Measurements from ENCODE around the gene ATP9B.

The ATP9B gene

DNA sequence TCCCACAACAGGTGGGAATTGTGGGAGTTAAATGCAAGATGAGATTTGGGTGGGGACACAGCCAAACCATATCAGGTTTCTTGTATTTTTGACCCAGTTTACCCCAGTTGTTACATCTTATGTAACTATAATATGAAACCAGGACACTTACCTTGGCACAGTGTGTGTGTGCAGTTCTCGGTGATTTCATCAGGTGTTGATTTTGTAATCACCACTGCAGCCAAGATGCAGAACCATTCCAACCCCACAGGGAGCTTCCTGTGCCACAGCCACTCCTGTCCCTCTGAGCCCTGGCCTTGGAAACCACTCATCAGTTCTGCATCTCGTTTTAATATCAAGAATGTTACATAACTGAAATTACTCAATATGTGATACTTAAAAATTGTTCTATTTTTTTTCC is 31.8 kb downstream of the ATP9B start:
- Histone ChIP-seq H3K27ac (ENCODE audit: low read depth in 2 of 2, low read length in 2 of 2) (no peak overlapping the region), H3K36me3 (ENCODE audit: control insufficient read depth in 2 of 2, insufficient read depth in 2 of 2, low read length in 2 of 2) (peaks cover 4 to 5% of the 10 kb centered on the region in 2 donors), H3K4me1 (ENCODE audit: control insufficient read depth in 2 of 2, insufficient read depth in 2 of 2, low read length in 2 of 2) (no peaks in the 10 kb centered on the region), H3K4me3 (ENCODE audit: low read length in 2 of 2) (no peak overlapping the region), H3K9me3 (ENCODE audit: control insufficient read depth in 2 of 2, low read length in 2 of 2) (peaks cover 0 to 2% of the 10 kb centered on the region in 2 donors), H3K27me3 (ENCODE audit: control insufficient read depth in 2 of 2, insufficient read depth in 2 of 2, low read length in 2 of 2) (no peaks in the 10 kb centered on the region), H3K9ac (ENCODE audit: low read depth in 1 of 2, low read length in 2 of 2) (no peak overlapping the region)

- peaks cover 0 to 2% of the 10 kb centered on the region in 2 donors for H3K9me3 ChIP-seq (ENCODE audit: control insufficient read depth in 2 of 2, low read length in 2 of 2)
- no peak overlapping the region for H3K4me3 ChIP-seq (ENCODE audit: low read length in 2 of 2)
- no peaks in the 10 kb centered on the region for H3K4me1 ChIP-seq (ENCODE audit: control insufficient read depth in 2 of 2, insufficient read depth in 2 of 2, low read length in 2 of 2)
- peaks cover 3 to 4% of the 10 kb centered on the region in 2 donors for H3K36me3 ChIP-seq (ENCODE audit: control insufficient read depth in 2 of 2, insufficient read depth in 2 of 2, low read length in 2 of 2)
- H3K27me3 ChIP-seq (ENCODE audit: control insufficient read depth in 2 of 2, insufficient read depth in 2 of 2, low read length in 2 of 2): no peaks in the 10 kb centered on the region
- no peak overlapping the region for H3K27ac ChIP-seq (ENCODE audit: low read depth in 2 of 2, low read length in 2 of 2)
- no peak overlapping the region for H3K9ac ChIP-seq (ENCODE audit: low read depth in 1 of 2, low read length in 2 of 2)
Measured at GRCh38 chr18:79102886-79103285, 33.7 kb downstream of the ATP9B start.

- Histone ChIP-seq H3K9ac (ENCODE audit: low read depth in 1 of 2, low read length in 2 of 2) (no peak overlapping the region), H3K4me3 (ENCODE audit: low read length in 2 of 2) (no peak overlapping the region), H3K27ac (ENCODE audit: low read depth in 2 of 2, low read length in 2 of 2) (no peak overlapping the region), H3K36me3 (ENCODE audit: control insufficient read depth in 2 of 2, insufficient read depth in 2 of 2, low read length in 2 of 2) (no peaks in the 10 kb centered on the region), H3K4me1 (ENCODE audit: control insufficient read depth in 2 of 2, insufficient read depth in 2 of 2, low read length in 2 of 2) (peaks cover 0 to 2% of the 10 kb centered on the region in 2 donors), H3K27me3 (ENCODE audit: control insufficient read depth in 2 of 2, insufficient read depth in 2 of 2, low read length in 2 of 2) (no peaks in the 10 kb centered on the region), H3K9me3 (ENCODE audit: control insufficient read depth in 2 of 2, low read length in 2 of 2) (no peaks in the 10 kb centered on the region)
Measured at GRCh38 chr18:79104137-79104536, 34.9 kb downstream of the ATP9B start.

- H3K27me3 ChIP-seq (ENCODE audit: control insufficient read depth in 2 of 2, insufficient read depth in 2 of 2, low read length in 2 of 2): no peaks in the 10 kb centered on the region
- no peak overlapping the region for H3K4me3 ChIP-seq (ENCODE audit: low read length in 2 of 2)
- no peak overlapping the region for H3K9ac ChIP-seq (ENCODE audit: low read depth in 1 of 2, low read length in 2 of 2)
- peaks cover 0 to 2% of the 10 kb centered on the region in 2 donors for H3K4me1 ChIP-seq (ENCODE audit: control insufficient read depth in 2 of 2, insufficient read depth in 2 of 2, low read length in 2 of 2)
- H3K36me3 ChIP-seq (ENCODE audit: control insufficient read depth in 2 of 2, insufficient read depth in 2 of 2, low read length in 2 of 2): no peaks in the 10 kb centered on the region
- H3K9me3 ChIP-seq (ENCODE audit: control insufficient read depth in 2 of 2, low read length in 2 of 2): no peaks in the 10 kb centered on the region
- H3K27ac ChIP-seq (ENCODE audit: low read depth in 2 of 2, low read length in 2 of 2): no peak overlapping the region
Measured at GRCh38 chr18:79105455-79105854, 36.3 kb downstream of the ATP9B start.

- Histone ChIP-seq H3K27me3 (ENCODE audit: control insufficient read depth in 2 of 2, insufficient read depth in 2 of 2, low read length in 2 of 2) (no peaks in the 10 kb centered on the region), H3K4me1 (ENCODE audit: control insufficient read depth in 2 of 2, insufficient read depth in 2 of 2, low read length in 2 of 2) (peaks cover 0 to 2% of the 10 kb centered on the region in 2 donors), H3K27ac (ENCODE audit: low read depth in 2 of 2, low read length in 2 of 2) (no peak overlapping the region), H3K36me3 (ENCODE audit: control insufficient read depth in 2 of 2, insufficient read depth in 2 of 2, low read length in 2 of 2) (no peaks in the 10 kb centered on the region), H3K4me3 (ENCODE audit: low read length in 2 of 2) (no peak overlapping the region), H3K9ac (ENCODE audit: low read depth in 1 of 2, low read length in 2 of 2) (no peak overlapping the region), H3K9me3 (ENCODE audit: control insufficient read depth in 2 of 2, low read length in 2 of 2) (no peaks in the 10 kb centered on the region)
Measured at GRCh38 chr18:79106084-79106483, 36.9 kb downstream of the ATP9B start.

DNA sequence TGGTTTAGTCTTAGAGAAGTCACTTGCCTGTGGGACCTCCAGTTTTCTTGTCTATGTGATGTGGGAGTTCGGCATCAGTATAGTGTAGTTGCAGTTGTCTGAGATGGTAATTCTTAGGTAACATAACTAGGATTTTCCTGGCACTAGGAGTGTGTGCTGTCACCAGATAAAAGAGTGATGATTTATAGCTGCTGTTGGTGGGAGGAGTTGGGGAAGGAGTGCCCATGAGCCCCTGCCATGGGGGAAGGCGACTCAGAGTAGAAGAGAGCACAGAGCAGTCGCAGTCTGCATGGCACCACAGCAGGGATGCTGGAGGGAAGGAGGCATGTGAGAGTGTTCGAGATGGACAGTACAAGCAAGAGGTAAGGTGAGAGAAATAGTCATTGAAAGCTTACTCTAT is 38.7 kb downstream of the ATP9B start:
- Histone ChIP-seq H3K27me3 (ENCODE audit: control insufficient read depth in 2 of 2, insufficient read depth in 2 of 2, low read length in 2 of 2) (no peaks in the 10 kb centered on the region), H3K9ac (ENCODE audit: low read depth in 1 of 2, low read length in 2 of 2) (no peak overlapping the region), H3K36me3 (ENCODE audit: control insufficient read depth in 2 of 2, insufficient read depth in 2 of 2, low read length in 2 of 2) (no peaks in the 10 kb centered on the region), H3K9me3 (ENCODE audit: control insufficient read depth in 2 of 2, low read length in 2 of 2) (no peaks in the 10 kb centered on the region), H3K4me1 (ENCODE audit: control insufficient read depth in 2 of 2, insufficient read depth in 2 of 2, low read length in 2 of 2) (peaks cover 0 to 2% of the 10 kb centered on the region in 2 donors), H3K4me3 (ENCODE audit: low read length in 2 of 2) (no peak overlapping the region), H3K27ac (ENCODE audit: low read depth in 2 of 2, low read length in 2 of 2) (no peak overlapping the region)

DNA sequence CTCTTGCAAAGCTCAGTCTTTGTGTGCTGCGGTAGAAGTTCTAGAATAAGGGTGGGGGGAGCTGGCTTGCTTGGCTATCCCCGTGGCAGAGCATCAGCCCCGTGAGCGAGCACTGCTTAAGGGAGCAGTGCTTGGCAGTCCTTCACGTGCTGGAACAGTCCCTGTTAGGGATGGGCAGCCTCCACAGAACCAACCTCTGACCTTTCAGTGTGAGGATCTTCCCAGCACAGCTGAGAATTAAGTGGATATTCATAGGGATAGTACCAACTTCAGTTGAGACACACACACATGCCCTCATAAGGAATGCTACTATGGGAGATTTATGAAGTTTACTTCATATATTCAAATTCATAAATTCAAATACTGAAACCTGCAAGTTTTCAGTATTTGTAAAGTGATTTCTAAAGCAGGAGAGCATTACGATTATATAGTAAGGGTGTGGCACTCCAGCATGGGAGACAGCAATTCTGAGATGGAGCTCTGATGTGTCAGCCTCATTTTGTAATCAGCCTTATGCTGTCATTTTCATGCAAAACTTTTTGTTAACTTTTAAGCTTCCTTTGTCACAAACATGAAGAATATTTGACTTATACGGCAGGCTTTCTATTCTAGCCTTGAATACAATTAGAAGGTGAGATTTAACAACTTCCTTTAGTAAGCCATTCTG is 39.5 kb downstream of the ATP9B start:
- H3K36me3 ChIP-seq (ENCODE audit: control insufficient read depth in 2 of 2, insufficient read depth in 2 of 2, low read length in 2 of 2): peaks cover 0 to 4% of the 10 kb centered on the region in 2 donors
- H3K27me3 ChIP-seq (ENCODE audit: control insufficient read depth in 2 of 2, insufficient read depth in 2 of 2, low read length in 2 of 2): no peaks in the 10 kb centered on the region
- no peak overlapping the region for H3K4me3 ChIP-seq (ENCODE audit: low read length in 2 of 2)
- peaks cover 0 to 2% of the 10 kb centered on the region in 2 donors for H3K4me1 ChIP-seq (ENCODE audit: control insufficient read depth in 2 of 2, insufficient read depth in 2 of 2, low read length in 2 of 2)
- H3K9ac ChIP-seq (ENCODE audit: low read depth in 1 of 2, low read length in 2 of 2): no peak overlapping the region
- H3K9me3 ChIP-seq (ENCODE audit: control insufficient read depth in 2 of 2, low read length in 2 of 2): no peaks in the 10 kb centered on the region
- no peak overlapping the region for H3K27ac ChIP-seq (ENCODE audit: low read depth in 2 of 2, low read length in 2 of 2)

DNA sequence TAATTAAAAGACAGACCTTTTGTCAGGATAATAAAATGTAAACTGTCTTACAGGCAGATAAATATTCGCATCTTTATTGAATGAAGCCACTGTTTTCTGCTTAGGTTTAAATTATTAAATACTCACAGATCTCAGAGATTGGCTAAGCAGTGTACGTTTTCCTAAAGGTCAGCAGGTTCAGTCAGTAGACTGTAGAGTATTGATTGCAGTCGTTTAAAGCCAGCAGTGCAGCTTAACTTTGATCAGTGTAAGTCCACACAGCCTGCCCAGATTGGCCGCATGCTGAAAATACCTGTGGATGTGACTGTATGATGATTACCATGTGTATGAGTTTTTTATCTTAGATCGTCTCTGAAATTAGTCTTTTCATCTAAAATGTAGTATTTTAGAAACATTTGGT is 42.3 kb downstream of the ATP9B start:
- H3K27ac ChIP-seq (ENCODE audit: low read depth in 2 of 2, low read length in 2 of 2): no peak overlapping the region
- peaks cover 0 to 2% of the 10 kb centered on the region in 2 donors for H3K4me1 ChIP-seq (ENCODE audit: control insufficient read depth in 2 of 2, insufficient read depth in 2 of 2, low read length in 2 of 2)
- H3K27me3 ChIP-seq (ENCODE audit: control insufficient read depth in 2 of 2, insufficient read depth in 2 of 2, low read length in 2 of 2): no peaks in the 10 kb centered on the region
- H3K4me3 ChIP-seq (ENCODE audit: low read length in 2 of 2): no peak overlapping the region
- H3K9ac ChIP-seq (ENCODE audit: low read depth in 1 of 2, low read length in 2 of 2): no peak overlapping the region
- H3K9me3 ChIP-seq (ENCODE audit: control insufficient read depth in 2 of 2, low read length in 2 of 2): no peaks in the 10 kb centered on the region
- peaks cover 4 to 5% of the 10 kb centered on the region in 2 donors for H3K36me3 ChIP-seq (ENCODE audit: control insufficient read depth in 2 of 2, insufficient read depth in 2 of 2, low read length in 2 of 2)

DNA sequence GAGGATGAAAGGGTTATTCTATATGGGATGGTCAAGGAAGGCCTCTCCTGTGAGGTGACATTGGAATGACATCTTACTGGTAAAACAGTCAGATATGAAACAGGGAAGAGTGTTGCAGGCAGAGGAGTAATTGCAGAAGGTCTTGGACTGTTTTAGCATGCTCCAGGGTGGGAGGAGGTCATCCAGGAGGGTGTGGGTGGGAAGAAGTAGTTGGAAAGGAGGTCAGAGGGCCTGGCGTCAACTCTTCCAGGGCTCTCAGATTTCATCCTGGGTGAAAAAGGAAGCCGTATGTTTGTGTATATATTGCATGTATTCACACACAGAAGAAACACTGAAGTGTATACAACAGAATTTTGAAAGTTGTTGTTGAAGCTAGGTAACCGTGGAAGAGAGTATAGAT is 48.2 kb downstream of the ATP9B start:
- no peaks in the 10 kb centered on the region for H3K4me1 ChIP-seq (ENCODE audit: control insufficient read depth in 2 of 2, insufficient read depth in 2 of 2, low read length in 2 of 2)

GRCh38 chr18:79117788-79118187 is 48.6 kb downstream of the ATP9B start:
- no peak overlapping the region for H3K9ac ChIP-seq (ENCODE audit: low read depth in 1 of 2, low read length in 2 of 2)
- no peaks in the 10 kb centered on the region for H3K9me3 ChIP-seq (ENCODE audit: control insufficient read depth in 2 of 2, low read length in 2 of 2)
- H3K4me3 ChIP-seq (ENCODE audit: low read length in 2 of 2): no peak overlapping the region
- H3K27ac ChIP-seq (ENCODE audit: low read depth in 2 of 2, low read length in 2 of 2): no peak overlapping the region
- H3K27me3 ChIP-seq (ENCODE audit: control insufficient read depth in 2 of 2, insufficient read depth in 2 of 2, low read length in 2 of 2): no peaks in the 10 kb centered on the region
- no peaks in the 10 kb centered on the region for H3K4me1 ChIP-seq (ENCODE audit: control insufficient read depth in 2 of 2, insufficient read depth in 2 of 2, low read length in 2 of 2)
- H3K36me3 ChIP-seq (ENCODE audit: control insufficient read depth in 2 of 2, insufficient read depth in 2 of 2, low read length in 2 of 2): peaks cover 4 to 5% of the 10 kb centered on the region in 2 donors

More for the DNA sequence above, 48.2 kb downstream of the ATP9B start:
- H3K27me3 ChIP-seq (ENCODE audit: control insufficient read depth in 2 of 2, insufficient read depth in 2 of 2, low read length in 2 of 2): no peaks in the 10 kb centered on the region
- no peak overlapping the region for H3K9ac ChIP-seq (ENCODE audit: low read depth in 1 of 2, low read length in 2 of 2)
- no peak overlapping the region for H3K27ac ChIP-seq (ENCODE audit: low read depth in 2 of 2, low read length in 2 of 2)
- H3K36me3 ChIP-seq (ENCODE audit: control insufficient read depth in 2 of 2, insufficient read depth in 2 of 2, low read length in 2 of 2): peaks cover 4 to 5% of the 10 kb centered on the region in 2 donors
- no peaks in the 10 kb centered on the region for H3K9me3 ChIP-seq (ENCODE audit: control insufficient read depth in 2 of 2, low read length in 2 of 2)
- H3K4me3 ChIP-seq (ENCODE audit: low read length in 2 of 2): no peak overlapping the region

Data from mucosa of rectum (tissue), 2 donors.